Osteocyte (in vitro differentiated cells): ENCODE data around the gene NEUROG1. TPM values are rescaled to one million over a fixed set of nuclear protein-coding genes. Genes with fewer than 3 reads are reported as not detected.
A peak's percentile ranks its signal among the peaks of the same experiment; 100 is the strongest.

Source experiments
- DNase-seq: peaks from one replicate; pipeline ENCODE4 v3.0.0; 2021; ENCODE audit warnings: mixed read lengths; ENCODE audit not compliant: unreplicated experiment; ENCODE audit errors: extremely low spot score
- H3K27ac Mint-ChIP-seq: one replicate; pipeline ENCODE4 v1.8.0; 2021; ENCODE audit warnings: mild to moderate bottlenecking, mixed read lengths; ENCODE audit not compliant: unreplicated experiment
- H3K27me3 Mint-ChIP-seq: one replicate; pipeline ENCODE4 v1.8.0; 2021; ENCODE audit warnings: mixed read lengths; ENCODE audit not compliant: unreplicated experiment
- H3K36me3 Mint-ChIP-seq: one replicate; pipeline ENCODE4 v1.8.0; 2021; ENCODE audit warnings: mixed read lengths; ENCODE audit not compliant: unreplicated experiment
- H3K4me1 Mint-ChIP-seq: one replicate; pipeline ENCODE4 v1.8.0; 2021; ENCODE audit warnings: mixed read lengths; ENCODE audit not compliant: unreplicated experiment
- H3K4me3 Mint-ChIP-seq: one replicate; pipeline ENCODE4 v1.8.0; 2021; ENCODE audit warnings: mild to moderate bottlenecking, moderate library complexity, mixed read lengths; ENCODE audit not compliant: unreplicated experiment
- H3K9me3 Mint-ChIP-seq: one replicate; pipeline ENCODE4 v1.8.0; 2021; ENCODE audit warnings: mixed read lengths; ENCODE audit not compliant: unreplicated experiment
- CTCF ChIP-seq: fragments of 200-600 bp; sonication (generic); IDR thresholded peaks from 2 replicates; pipeline ENCODE4 v1.5.0; 2021; ENCODE audit warnings: antibody characterized with exemption, mild to moderate bottlenecking, moderate library complexity
- total RNA-seq: library from RNA; stranded (reverse); gene quantifications from 2 replicates; pipeline ENCODE4 v1.2.1, GENCODE V29; 2021

Gene NEUROG1
- total RNA-seq, 1 donor from 2014 or later: not detected

GRCh38 chr5:135526924-135527323 is 8.8 kb downstream of the NEUROG1 start:
- no peaks in the 10 kb centered on the region for H3K36me3 Mint-ChIP-seq
- no peak for TF ChIP-seq CTCF
- H3K27me3 Mint-ChIP-seq: peaks cover 87% of the 10 kb centered on the region
- H3K9me3 Mint-ChIP-seq: no peaks in the 10 kb centered on the region
- H3K4me3 Mint-ChIP-seq: no peak overlapping the region
- H3K27ac Mint-ChIP-seq: no peak overlapping the region
- peak; percentile 23 for DNase-seq
- H3K4me1 Mint-ChIP-seq: no peaks in the 10 kb centered on the region

- Mint-ChIP-seq H3K27me3 (peaks cover 87% of the 10 kb centered on the region), H3K36me3 (no peaks in the 10 kb centered on the region), H3K4me3 (no peak overlapping the region), H3K4me1 (no peaks in the 10 kb centered on the region), H3K9me3 (peaks cover 7% of the 10 kb centered on the region), H3K27ac (no peak overlapping the region)
- DNase-seq: no peak
- no peak for TF ChIP-seq CTCF
Observed at GRCh38 chr5:135521964-135522363, 13.8 kb downstream of the NEUROG1 start.

GRCh38 chr5:135517631-135518030 is 18.1 kb downstream of the NEUROG1 start:
- Mint-ChIP-seq H3K27me3 (peaks cover 65% of the 10 kb centered on the region), H3K4me1 (no peaks in the 10 kb centered on the region), H3K36me3 (no peaks in the 10 kb centered on the region), H3K4me3 (no peak overlapping the region), H3K27ac (no peak overlapping the region), H3K9me3 (peaks cover 10% of the 10 kb centered on the region)
- DNase-seq: no peak
- TF ChIP-seq CTCF: no peak

GRCh38 chr5:135514116-135514515 is 21.6 kb downstream of the NEUROG1 start:
- Mint-ChIP-seq H3K4me3 (no peak overlapping the region), H3K27me3 (peaks cover 60% of the 10 kb centered on the region), H3K4me1 (no peaks in the 10 kb centered on the region), H3K27ac (no peak overlapping the region), H3K36me3 (peaks cover 4% of the 10 kb centered on the region), H3K9me3 (peaks cover 10% of the 10 kb centered on the region)
- peak; percentile 4 for DNase-seq
- TF ChIP-seq CTCF: no peak

GRCh38 chr5:135511761-135512575 is 23.8 kb downstream of the NEUROG1 start:
- TF ChIP-seq CTCF: no peak
- peak; percentile 19 for DNase-seq
- no peak overlapping the region for H3K4me3 Mint-ChIP-seq
- peaks cover 3% of the 10 kb centered on the region for H3K9me3 Mint-ChIP-seq
- peaks cover 57% of the 10 kb centered on the region for H3K27me3 Mint-ChIP-seq
- peaks cover 4% of the 10 kb centered on the region for H3K36me3 Mint-ChIP-seq
- H3K4me1 Mint-ChIP-seq: peaks cover 8% of the 10 kb centered on the region
- no peak overlapping the region for H3K27ac Mint-ChIP-seq
